GM19372 (cell line): ENCODE measurements around the gene TNNT3.

Experiments used
- ATAC-seq: cut with Tn5 transposase; IDR thresholded peaks from one replicate; pipeline ENCODE4 v1.9.1; 2021; ENCODE audit warnings: mild to moderate bottlenecking, low read depth, moderate library complexity; ENCODE audit not compliant: unreplicated experiment

TNNT3 gene

GRCh38 chr11:1946812-1947484, 27.4 kb downstream of the TNNT3 start, which contains the start of gene MRPL23:
Gene MRPL23, plus strand, starts transcription at chr11:1947332. Its CDS starts 31 bp downstream, at chr11:1947363.
- no peak for ATAC-seq

DNA sequence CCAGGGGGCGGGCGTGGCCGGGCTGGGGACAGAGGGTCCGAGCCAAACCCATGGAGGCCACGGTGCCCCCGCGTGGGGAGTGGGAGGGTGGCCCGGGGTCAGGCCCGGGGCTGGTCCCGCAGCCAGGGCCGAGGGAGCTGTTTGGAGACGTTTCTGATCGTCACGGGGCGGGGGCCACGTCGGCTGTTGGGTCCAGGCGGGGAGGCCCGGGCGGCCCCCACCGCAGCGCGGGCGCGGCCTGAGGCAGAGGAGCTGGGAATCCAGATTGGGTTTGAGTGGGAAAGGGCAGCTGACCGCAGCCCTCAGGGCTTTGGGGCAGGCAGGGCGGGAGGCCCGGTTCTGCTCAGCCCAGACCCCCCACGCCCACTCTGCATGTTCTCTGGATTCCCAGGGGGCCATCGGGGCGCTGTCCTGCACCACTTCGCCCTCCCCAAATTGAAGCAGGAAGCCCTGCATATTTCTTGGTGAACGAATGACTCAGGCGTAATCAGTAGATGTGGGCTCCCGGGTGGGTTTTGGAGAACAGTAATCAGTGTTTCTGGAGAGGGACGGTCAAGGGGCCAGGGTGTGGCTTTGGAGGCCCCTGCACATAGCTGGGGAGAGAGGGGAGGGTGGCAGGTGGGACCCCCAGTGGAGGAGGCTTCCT, 28.2 kb downstream of the TNNT3 start:
- no peak for ATAC-seq

GRCh38 chr11:1948389-1948788, 28.9 kb downstream of the TNNT3 start:
- ATAC-seq, result no peak

- ATAC-seq, result no peak
These were observed 29.8 kb downstream of the TNNT3 start for GRCh38 chr11:1949302-1949701.

DNA sequence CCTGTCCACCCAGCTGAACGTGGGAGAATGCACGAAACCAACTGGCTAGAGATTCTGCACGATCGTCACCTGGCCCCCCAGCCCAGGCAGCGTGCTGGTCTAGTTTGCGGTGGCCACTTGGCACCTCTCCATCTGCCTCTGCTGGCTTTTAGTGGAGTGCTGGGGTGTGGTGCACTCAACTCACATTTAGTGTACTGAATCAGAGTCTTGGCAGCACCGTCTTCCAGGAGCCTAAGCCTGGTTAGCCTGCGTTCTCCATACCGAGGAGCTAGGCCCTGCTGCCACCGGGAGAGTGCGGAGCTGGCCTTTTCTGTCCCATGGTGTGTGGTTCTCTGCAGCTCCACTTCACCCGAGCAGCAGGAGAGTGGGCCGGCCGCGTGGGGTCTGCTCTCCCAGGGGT, 30.4 kb downstream of the TNNT3 start:
- ATAC-seq, result no peak

DNA sequence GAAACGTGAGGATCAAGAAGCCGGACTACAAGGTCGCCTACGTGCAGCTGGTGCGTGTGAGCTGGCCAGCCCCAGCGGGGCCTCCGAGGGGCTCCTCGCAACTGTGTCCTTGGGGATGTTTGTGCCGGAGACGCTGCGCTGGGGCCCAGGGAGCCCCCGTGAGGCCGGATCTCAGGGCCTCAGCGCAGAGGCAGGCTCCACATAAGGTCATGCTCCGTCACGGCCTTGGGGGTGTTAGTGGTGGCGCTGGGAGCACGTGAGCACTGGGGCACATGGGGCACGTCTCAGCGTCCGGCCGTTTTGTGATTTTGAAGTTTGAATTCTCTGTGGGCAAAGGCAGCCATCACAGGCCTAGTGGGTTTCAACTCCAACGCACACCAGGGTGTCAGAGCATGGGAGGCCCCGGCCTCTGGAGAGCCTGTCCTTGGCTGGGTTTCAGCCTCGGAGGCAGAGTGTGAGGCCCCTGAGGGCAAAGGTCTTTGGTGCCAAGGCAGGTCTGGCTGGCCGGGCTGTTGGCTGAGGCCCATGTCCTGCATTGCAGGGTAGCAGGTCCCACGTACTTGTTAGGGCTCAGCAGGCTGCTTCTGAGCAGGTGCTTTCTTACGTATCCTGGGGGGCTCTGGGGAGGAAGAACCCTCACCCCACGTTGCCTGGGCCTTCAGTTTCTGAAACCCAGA, 33.4 kb downstream of the TNNT3 start:
- ATAC-seq, result no peak

GRCh38 chr11:1953489-1954266, 34.2 kb downstream of the TNNT3 start:
- no peak for ATAC-seq

- no peak for ATAC-seq
These were observed 38.9 kb downstream of the TNNT3 start for GRCh38 chr11:1958367-1958766.

DNA sequence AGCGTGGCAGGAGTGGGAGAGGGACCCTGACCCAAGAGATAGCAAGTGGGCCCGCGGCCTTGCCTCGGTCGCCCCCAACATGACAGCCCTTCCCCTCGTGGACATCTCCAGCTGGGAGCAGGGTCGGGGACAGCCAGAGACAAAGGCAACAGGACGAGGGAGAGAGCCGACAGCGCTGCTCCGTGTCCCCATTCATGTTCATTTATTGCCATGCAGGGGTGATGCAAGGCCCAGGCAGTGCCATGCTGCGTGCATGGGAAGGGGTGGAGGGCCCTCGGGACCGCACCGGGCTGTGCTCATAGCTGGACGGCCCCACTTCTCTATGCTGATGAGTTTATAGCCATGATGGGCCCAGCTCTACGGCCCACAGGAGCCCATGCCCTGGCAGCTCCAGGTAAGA, 40.3 kb downstream of the TNNT3 start:
- ATAC-seq, result no peak

- ATAC-seq, result no peak
These were observed 44.4 kb downstream of the TNNT3 start for GRCh38 chr11:1963864-1964263.

DNA sequence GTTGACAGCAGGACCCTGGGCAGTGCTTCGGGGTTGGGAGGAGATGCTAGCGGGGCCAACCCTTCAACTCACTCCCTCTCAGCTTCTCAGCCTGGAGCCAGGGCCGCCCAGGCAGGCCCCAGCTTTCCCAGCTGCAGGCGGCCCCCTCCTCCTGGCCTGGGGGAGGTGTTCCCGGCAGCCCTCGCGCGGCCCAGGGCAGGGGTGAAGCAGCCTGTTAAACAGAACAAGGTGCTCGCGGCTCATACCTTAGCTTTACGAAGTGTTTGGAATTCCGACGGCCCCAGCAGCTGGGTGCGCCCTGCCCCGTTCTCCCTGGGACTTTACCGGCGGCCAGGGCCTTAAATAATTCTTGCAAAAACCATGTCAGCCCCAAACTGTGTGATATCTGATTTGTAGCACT, 44.8 kb downstream of the TNNT3 start:
- no peak for ATAC-seq

- no peak for ATAC-seq
These were observed 45.5 kb downstream of the TNNT3 start for GRCh38 chr11:1964955-1965354.

GRCh38 chr11:1966531-1966930, 47.0 kb downstream of the TNNT3 start:
- ATAC-seq, result no peak

DNA sequence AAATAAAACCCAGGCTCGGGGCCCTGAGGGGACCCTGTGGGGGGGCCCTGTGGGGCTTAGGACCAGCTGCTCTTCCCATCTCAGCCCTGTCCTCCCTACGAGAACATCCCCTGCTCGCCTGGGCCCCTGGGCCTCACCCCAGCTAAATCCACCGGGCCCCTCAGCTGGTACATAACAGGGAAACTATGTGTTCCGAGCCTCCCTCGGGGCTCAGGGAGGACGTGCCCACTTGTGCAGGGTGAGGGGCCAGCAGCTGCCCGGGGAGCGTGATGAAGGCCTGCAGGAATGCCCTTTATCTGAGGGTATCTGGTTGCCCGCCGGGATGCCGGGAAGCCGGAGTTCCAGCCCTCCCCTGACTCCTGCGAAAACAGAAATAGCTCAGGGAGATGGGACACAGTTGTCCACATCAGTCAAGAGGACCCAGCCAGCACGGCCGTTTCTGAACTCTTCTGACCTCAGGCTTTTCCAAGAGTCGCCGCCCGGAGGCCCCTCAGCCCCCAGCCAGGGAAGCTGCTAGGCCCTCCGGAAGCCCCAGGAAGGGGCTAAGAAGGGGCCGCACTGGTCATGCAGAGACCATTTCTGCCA, 48.2 kb downstream of the TNNT3 start:
- no peak for ATAC-seq

DNA sequence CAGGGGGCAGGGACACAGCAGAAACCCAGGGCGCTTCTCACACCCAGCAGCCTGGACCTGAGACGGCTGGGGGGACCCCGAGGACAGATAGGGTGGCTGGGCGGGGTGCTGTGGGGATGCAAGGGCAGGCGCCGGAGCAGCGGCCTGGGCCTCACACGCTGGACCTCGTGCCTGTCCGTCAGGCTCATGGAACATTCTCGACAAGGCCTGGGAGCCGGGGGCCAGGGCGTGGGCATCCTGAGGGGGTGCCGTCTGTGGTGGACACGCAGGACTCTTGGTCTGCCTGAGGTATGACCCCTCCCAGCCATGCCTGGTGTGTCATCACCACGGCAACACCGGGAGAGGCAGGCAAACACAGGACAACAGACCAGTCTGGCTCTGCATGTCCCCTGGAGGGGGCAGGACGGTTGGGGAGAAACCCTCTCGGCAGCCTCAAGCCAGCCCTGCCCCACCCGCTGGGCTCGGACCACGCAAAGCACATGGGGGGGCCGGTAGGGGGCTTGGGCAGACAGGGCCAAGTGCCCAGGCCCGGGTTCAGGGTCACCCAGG, 49.0 kb downstream of the TNNT3 start:
- ATAC-seq, result no peak

DNA sequence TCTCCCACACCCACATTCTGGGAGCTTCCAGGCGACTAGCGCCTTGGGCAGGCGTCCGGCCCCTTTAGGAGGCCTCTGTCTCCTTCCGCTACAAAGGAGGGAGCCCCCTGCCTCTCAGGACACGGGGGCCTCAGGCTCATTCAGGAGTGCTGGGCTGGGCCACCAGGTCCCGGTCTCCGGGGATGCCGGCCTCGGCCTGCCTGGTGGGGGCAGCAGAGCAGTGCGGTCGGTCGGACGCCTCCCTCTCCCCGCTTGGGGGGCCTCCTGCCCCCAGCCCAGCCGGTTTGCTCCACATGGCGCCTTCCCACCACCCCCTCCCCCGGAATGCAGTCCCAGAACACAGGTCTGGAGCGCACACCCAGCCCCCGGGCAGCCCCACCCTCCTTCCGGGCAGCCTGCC, 49.5 kb downstream of the TNNT3 start:
- no peak for ATAC-seq

GRCh38 chr11:1969776-1970175, 50.3 kb downstream of the TNNT3 start:
- ATAC-seq, result no peak

DNA sequence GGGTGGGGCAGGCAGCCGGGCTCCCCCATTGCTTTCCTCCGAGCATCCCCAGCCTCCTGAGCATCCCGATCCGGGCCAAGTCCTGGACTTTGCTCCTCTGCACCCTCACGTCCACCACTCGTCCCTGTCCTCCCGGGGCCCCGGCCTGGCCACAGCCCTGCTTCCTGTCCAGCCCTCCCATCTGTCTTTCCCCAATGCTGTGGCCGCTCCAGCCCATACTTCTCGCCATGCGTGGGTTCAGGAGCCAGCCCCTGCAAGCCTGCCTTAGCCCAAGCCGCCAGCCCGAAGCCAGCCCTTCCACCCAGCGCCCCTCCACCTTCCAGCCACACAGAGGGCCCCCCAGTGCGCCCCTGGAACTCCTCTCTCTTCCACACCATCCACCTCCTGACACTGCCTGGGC, 51.5 kb downstream of the TNNT3 start:
- no peak for ATAC-seq

DNA sequence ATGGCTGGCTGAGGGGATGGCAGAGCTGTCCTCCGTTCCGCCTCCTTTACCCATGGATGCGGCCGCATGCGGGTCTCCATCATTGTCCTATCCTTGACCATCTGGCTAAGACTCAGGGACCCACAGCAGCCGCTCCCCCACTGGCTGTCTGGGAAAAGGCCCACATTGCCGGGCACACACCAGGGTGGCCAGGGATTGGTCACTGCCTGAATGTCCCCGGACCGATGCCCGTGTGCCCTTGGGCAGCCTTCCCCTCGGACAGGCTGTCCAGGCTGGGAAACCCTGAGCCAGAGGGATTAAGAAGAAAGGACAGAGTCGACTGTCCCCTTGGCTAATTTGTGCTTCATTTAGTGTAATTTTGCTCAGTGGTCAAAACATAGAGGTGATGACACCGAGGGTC, 55.7 kb downstream of the TNNT3 start:
- ATAC-seq, result no peak

DNA sequence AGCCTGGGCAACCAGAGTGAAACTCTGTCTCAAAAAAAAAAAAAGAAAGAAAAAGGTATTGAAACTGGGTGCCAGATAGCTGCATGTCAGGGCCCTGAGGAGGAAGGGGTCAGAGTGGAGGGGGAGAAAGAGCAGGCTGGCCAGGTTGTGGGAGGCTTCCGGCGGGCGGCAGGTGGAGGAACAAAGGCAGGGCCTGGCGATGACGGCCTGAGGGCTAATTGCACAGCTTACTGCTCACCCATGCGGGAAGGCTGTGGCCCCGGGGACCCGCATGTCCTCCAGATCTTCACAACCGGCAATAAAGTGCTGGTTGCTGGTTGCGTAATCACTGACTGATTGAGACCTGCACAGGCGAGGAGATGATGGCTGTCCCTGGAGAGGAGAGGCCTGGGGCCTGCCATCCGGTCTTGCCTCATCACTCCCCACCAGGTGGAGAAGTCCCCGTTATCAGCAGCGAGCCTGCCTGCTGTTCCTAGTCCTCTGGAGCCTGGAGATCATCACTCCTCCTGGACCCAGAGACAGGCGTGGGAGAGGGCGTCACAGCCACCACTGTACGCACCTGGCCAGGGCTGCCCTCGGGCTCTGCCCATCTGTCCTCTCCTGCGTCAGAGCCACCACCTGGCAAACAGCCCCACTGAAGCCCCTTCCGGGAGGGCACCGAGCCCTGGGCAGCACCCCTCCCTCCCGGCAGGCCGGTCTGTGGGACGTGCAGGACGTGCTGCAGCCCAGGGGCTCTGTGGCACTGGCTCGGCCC, 59.4 kb downstream of the TNNT3 start:
- ATAC-seq, result no peak
